PC-3 (cell line): ENCODE measurements around the gene NIF3L1. TPM values are rescaled to one million over a fixed set of nuclear protein-coding genes. Genes with fewer than 3 reads are reported as not detected.
A peak's percentile ranks its signal among the peaks of the same experiment; 100 is the strongest.

Experiments used
- ATAC-seq: fragments of 200-7000 bp; cut with Tn5 transposase; 2 replicates; pipeline ENCODE4 v1.9.1; 2020; ENCODE audit warnings: mild to moderate bottlenecking, moderate library complexity
- BruUV-seq: library from RNA; stranded (reverse); fragments of 400-500 nt; replicated peaks from 2 replicates; lab custom pipeline; 2021; lab: Mats Ljungman, UMichigan
- CTCF ChIA-PET: fragments of 300-600 bp; sonication (Branson Sonifier 250); formaldehyde crosslinking; loops from one replicate; lab custom pipeline; 2022; ENCODE audit warnings: antibody characterized with exemption; lab: Charles Lee
- POLR2A ChIA-PET: fragments of 300-600 bp; sonication (Branson Sonifier 250); formaldehyde crosslinking; loops from one replicate; lab custom pipeline; 2022; ENCODE audit warnings: antibody characterized with exemption; ENCODE audit not compliant: unreplicated experiment; lab: Charles Lee
- DNase-seq: peaks from one replicate; pipeline ENCODE4 v3.0.0-alpha.2; 2015
- H2AFZ ChIP-seq: fragments of 300-600 bp; sonication (generic); 2 replicates; pipeline ENCODE4 v1.6.0; 2016; ENCODE audit warnings: antibody characterized with exemption, low read length
- H3F3A ChIP-seq: fragments of 300-600 bp; sonication (generic); one replicate; pipeline ENCODE4 v1.6.0; 2017; ENCODE audit warnings: antibody characterized with exemption, low read length, control low read depth, mild to moderate bottlenecking; ENCODE audit not compliant: unreplicated experiment
- H3K27ac ChIP-seq: fragments of 300-600 bp; sonication (generic); 2 replicates; pipeline ENCODE4 v1.5.1; 2016; ENCODE audit warnings: mild to moderate bottlenecking, low read length
- H3K27me3 ChIP-seq: fragments of 300-600 bp; sonication (generic); 2 replicates; pipeline ENCODE4 v1.6.1; 2016; ENCODE audit warnings: low read length, mixed read lengths
- H3K36me3 ChIP-seq: fragments of 300-600 bp; sonication (generic); 2 replicates; pipeline ENCODE4 v1.6.1; 2016; ENCODE audit warnings: low read depth, mixed run types, low read length, mixed read lengths
- H3K4me1 ChIP-seq: fragments of 300-600 bp; sonication (generic); 2 replicates; pipeline ENCODE4 v1.5.1; 2016; ENCODE audit warnings: low read length; ENCODE audit not compliant: insufficient read depth
- H3K4me2 ChIP-seq: fragments of 300-600 bp; sonication (generic); 2 replicates; pipeline ENCODE4 v1.6.0; 2016; ENCODE audit warnings: low read length
- H3K4me3 ChIP-seq: fragments of 300-600 bp; sonication (generic); 2 replicates; pipeline ENCODE4 v1.5.1; 2016; ENCODE audit warnings: mild to moderate bottlenecking, low read length, mixed read lengths
- H3K79me2 ChIP-seq: fragments of 300-600 bp; sonication (generic); 2 replicates; pipeline ENCODE4 v1.6.1; 2017; ENCODE audit warnings: low read length, mixed read lengths
- H3K9ac ChIP-seq: fragments of 300-600 bp; sonication (generic); 2 replicates; pipeline ENCODE4 v1.6.0; 2016; ENCODE audit warnings: mild to moderate bottlenecking, low read length
- H3K9me2 ChIP-seq: fragments of 300-600 bp; sonication (generic); replicated peaks from 2 replicates; pipeline ENCODE4 v1.6.1; 2016; ENCODE audit warnings: mixed run types, low read length, mixed read lengths
- H3K9me3 ChIP-seq: fragments of 300-600 bp; sonication (generic); 2 replicates; pipeline ENCODE4 v1.6.1; 2016; ENCODE audit warnings: low read length, mixed read lengths
- H4K20me1 ChIP-seq: fragments of 300-600 bp; sonication (generic); 2 replicates; pipeline ENCODE4 v1.6.1; 2016; ENCODE audit warnings: low read length, mixed read lengths
- EZH2 ChIP-seq: fragments of 300-600 bp; sonication (generic); IDR thresholded peaks from one replicate; pipeline ENCODE4 v1.6.1; 2017; ENCODE audit warnings: antibody characterized with exemption, mild to moderate bottlenecking, low read length; ENCODE audit not compliant: unreplicated experiment
- EZH2phosphoT487 ChIP-seq: fragments of 300-600 bp; sonication (generic); IDR thresholded peaks from 2 replicates; pipeline ENCODE4 v1.6.1; 2018; ENCODE audit warnings: mild to moderate bottlenecking, antibody characterized with exemption, low read length, borderline replicate concordance
- intact Hi-C: fragments of 100-400 bp; cut with micrococcal nuclease; formaldehyde crosslinking; loops from 2 replicates; pipeline ENCODE4 v1.9.0; 2023
- total RNA-seq: library from RNA; depleted of rRNA; stranded (reverse); fragments of >200 nt; gene quantifications from 2 replicates; pipeline ENCODE4 v1.2.3, GENCODE V29; 2014
- TF ChIP-seq, protein P1 (sequence below): fragments of 300-600 bp; sonication (generic); conservative IDR thresholded peaks from 2 replicates; pipeline ENCODE4 v1.5.1; 2017; ENCODE audit warnings: antibody characterized with exemption, low read depth, mild to moderate bottlenecking, low read length

Gene NIF3L1
- total RNA-seq, 1 experiment from 2014 or later = 81.5 TPM

DNA sequence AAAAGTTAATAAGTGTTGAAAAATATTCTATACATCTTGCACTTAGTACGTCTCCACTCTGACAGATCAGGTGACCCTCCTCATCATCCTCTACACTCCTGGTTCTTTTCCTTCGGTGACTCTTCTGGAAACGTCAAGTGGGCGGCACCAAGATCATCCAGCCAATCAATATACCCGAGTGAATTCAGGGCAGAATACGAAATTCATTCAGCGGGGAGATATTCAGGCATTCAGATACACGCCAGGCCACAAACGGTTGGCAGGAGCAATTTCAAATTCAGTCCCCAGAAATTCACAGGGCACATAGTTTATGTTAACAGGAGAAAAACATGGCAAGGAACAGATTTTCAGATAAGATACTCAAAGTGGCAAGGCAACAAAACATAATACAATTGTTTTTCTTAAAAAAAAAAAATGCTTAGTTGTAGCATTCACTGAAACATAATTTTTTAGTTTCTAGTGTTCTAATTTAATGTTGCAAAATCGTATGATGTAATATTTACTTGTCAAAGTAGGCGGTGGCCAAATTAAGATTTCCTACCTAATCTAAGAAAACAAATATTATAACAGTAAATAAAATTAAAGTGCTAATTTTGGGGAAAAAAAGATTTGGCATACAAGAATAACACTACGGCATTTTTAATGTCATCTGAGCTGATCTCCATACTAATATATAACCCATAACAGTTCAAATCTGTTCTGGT lies 28.9 kb upstream of the NIF3L1 start:
- ChIA-PET CTCF (no interaction called here), POLR2A (no interaction called here)
- Histone ChIP-seq H3K4me2 (peak overlapping the region; percentile 83), H3K9ac (0 out of 2 replicates have a peak overlapping the region, but pooled peaks have one; percentile 0), H3K4me1 (peaks cover 26% of the 10 kb centered on the region), H3K27me3 (no peaks in the 10 kb centered on the region), H3K4me3 (peak overlapping the region; percentile 93), H2AFZ (no peak overlapping the region), H3K9me2 (no peaks in the 10 kb centered on the region), H3K79me2 (peaks cover 83% of the 10 kb centered on the region), H3K27ac (no peak overlapping the region), H3K36me3 (peaks cover 64% of the 10 kb centered on the region), H4K20me1 (peaks cover 39% of the 10 kb centered on the region), H3K9me3 (no peaks in the 10 kb centered on the region), H3F3A (peaks cover 14% of the 10 kb centered on the region)
- DNase-seq = no peak
- no TSS peak for BruUV-seq
- TF ChIP-seq EZH2phosphoT487 = no peak
- TF ChIP-seq EZH2 = no peak
- TF ChIP-seq, protein P1, sequence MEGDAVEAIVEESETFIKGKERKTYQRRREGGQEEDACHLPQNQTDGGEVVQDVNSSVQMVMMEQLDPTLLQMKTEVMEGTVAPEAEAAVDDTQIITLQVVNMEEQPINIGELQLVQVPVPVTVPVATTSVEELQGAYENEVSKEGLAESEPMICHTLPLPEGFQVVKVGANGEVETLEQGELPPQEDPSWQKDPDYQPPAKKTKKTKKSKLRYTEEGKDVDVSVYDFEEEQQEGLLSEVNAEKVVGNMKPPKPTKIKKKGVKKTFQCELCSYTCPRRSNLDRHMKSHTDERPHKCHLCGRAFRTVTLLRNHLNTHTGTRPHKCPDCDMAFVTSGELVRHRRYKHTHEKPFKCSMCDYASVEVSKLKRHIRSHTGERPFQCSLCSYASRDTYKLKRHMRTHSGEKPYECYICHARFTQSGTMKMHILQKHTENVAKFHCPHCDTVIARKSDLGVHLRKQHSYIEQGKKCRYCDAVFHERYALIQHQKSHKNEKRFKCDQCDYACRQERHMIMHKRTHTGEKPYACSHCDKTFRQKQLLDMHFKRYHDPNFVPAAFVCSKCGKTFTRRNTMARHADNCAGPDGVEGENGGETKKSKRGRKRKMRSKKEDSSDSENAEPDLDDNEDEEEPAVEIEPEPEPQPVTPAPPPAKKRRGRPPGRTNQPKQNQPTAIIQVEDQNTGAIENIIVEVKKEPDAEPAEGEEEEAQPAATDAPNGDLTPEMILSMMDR = no peak
- intact Hi-C loops = loop anchor here (2.0 kb wide), 1 partner anchor 47 kb away; no protein-coding TSS in a partner anchor
- no peak for ATAC-seq

DNA sequence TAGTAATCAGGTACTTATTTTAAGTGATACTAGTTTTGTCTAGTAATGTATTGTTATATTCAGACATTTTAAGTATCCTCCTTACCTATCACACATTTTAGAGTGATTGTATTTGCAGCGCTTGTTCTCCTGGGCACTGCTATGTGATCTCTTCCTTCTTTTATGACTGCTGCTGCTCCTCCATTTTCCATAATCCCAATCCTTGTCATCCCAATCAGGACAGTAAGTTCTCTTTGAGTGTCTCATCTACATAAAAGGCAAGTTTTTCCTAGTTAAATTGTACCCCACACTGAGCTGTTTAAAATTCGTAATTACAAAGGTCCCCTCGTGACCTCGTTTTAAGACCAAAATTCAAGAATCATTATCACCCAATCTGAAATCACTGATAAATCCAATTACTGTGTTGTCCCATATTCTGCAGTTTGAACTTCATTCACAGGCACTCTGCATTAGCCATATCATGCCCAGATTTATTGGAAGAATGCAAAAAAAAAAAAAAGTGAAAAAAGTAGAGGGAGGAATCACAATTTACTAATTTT lies 27.5 kb upstream of the NIF3L1 start:
- no peaks in the 10 kb centered on the region for H3K27me3 ChIP-seq
- peaks cover 12% of the 10 kb centered on the region for H3F3A ChIP-seq
- H2AFZ ChIP-seq = no peak overlapping the region
- H3K9ac ChIP-seq = peak overlapping the region; percentile 36
- H3K4me3 ChIP-seq = peak overlapping the region; percentile 93
- peaks cover 78% of the 10 kb centered on the region for H3K79me2 ChIP-seq
- intact Hi-C loops = loop anchor here (2.0 kb wide), 1 partner anchor 49 kb away; no protein-coding TSS in a partner anchor
- H3K4me1 ChIP-seq = peaks cover 26% of the 10 kb centered on the region
- H3K9me2 ChIP-seq = no peaks in the 10 kb centered on the region
- no peak for ATAC-seq
- TF ChIP-seq, protein P1 = no peak
- no peaks in the 10 kb centered on the region for H3K9me3 ChIP-seq
- no peak overlapping the region for H3K27ac ChIP-seq
- peaks cover 58% of the 10 kb centered on the region for H3K36me3 ChIP-seq
- peaks cover 39% of the 10 kb centered on the region for H4K20me1 ChIP-seq
- no peak for DNase-seq
- ChIA-PET POLR2A (no interaction called here), CTCF (no interaction called here)
- peak overlapping the region; percentile 83 for H3K4me2 ChIP-seq
- BruUV-seq = no TSS peak

DNA sequence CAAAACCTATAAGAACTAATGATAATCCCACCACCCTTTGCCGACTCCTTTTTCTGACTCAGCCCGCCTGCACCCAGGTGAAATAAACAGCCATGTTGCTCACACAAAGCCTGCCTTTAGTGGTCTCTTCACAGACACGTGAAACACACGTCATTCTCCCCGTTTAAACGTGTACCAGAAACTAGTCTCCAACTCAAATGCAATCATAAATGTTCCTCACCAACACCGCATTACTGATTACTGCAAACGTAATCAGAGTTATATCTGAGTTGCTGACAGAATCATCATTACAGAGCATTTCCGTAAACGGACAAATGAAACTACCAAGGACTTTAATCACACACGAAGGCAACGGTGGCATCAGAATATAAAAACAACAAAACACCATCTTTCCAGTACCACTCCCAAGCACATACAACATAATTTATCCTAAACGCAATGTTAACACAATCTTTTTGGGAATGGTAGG lies 26.6 kb upstream of the NIF3L1 start:
- BruUV-seq = no TSS peak
- Histone ChIP-seq H3K36me3 (peaks cover 49% of the 10 kb centered on the region), H3K9ac (peak overlapping the region; percentile 95), H3F3A (peaks cover 7% of the 10 kb centered on the region), H3K4me3 (peak overlapping the region; percentile 93), H3K4me2 (peak overlapping the region; percentile 83), H3K9me2 (no peaks in the 10 kb centered on the region), H3K79me2 (peaks cover 69% of the 10 kb centered on the region), H2AFZ (no peak overlapping the region), H4K20me1 (peaks cover 39% of the 10 kb centered on the region), H3K4me1 (peaks cover 26% of the 10 kb centered on the region), H3K27me3 (no peaks in the 10 kb centered on the region), H3K9me3 (no peaks in the 10 kb centered on the region), H3K27ac (peak overlapping the region; percentile 76)
- intact Hi-C loops = no loop called here
- TF ChIP-seq EZH2phosphoT487 = no peak
- TF ChIP-seq EZH2 = no peak
- TF ChIP-seq, protein P1 = no peak
- DNase-seq = peak; percentile 56
- ATAC-seq = no peak
- ChIA-PET CTCF (no interaction called here), POLR2A (no interaction called here)
